Measurements from ENCODE around the gene PRKAG2. TPM values are rescaled to one million over a fixed set of nuclear protein-coding genes. Genes with fewer than 3 reads are reported as not detected.

PRKAG2 gene
- polyA plus RNA-seq, 1 of the 3 experiments (the other 2 are of a cell fraction): 51.6 TPM

DNA sequence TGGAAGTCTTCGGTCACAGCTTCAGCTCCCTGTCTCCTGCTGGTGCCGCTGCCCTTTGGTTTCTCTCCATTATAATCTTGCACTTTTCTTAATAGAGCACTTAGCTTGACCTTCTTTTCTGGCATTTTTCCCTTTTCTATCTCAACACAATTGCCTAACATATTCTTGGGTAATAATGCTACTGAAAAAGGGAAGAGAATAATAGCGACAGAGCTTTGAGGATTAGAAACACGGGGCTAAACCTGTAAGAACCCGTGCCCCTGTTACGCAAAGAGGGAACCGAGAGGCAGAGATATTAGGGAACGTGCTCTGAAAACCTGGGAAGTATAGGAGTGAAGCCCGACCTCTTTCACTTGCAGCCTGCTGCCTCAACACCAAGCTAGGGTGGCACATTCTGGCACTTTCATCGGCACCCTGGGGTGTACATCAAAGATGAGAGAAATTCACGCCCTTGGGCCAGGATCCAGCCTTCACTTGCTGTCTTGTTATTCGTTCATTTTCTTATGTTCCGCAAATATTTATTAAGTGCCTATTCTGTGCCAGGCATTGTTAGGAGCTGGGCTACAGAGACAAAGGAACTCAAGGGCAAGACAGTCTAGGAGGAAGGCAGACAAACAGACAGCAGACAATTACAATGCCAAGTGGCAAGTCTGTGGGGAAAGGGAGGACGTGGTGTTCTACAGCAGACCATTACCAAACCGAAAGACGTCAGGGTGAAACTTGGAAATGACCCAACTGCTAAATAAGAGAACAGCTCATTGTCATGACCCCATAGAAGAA is 46.4 kb upstream of the PRKAG2 start:
- POLR2A ChIA-PET: no interaction called here

DNA sequence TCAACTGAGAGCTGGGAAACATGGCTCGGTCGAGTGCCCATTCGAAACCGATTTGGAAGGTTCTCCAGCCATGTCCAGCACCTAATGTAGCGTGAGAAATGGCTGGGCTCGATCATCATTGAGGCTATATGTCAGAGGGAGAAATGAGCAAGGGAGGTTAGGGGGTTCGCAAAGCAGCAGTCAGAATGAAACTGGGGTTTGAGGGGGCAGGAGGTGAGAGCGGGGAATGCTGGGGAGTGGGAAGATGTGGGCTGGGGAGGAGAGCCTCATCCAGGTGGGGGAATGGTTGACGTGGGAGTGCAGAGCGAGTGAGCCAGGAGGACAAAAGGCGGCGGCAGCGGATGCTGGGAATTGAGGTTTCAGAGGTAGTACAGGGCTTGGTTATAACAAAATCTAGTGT is 44.5 kb upstream of the PRKAG2 start:
- CTCF ChIA-PET: interaction anchor here (1.2 to 1.7 kb wide), 3 partner anchors 11 to 138 kb away, joined by 3 to 5 read pairs (median 3); no protein-coding TSS in a partner anchor

More for the DNA sequence above, 46.4 kb upstream of the PRKAG2 start:
- no peaks in the 10 kb centered on the region for H3K36me3 ChIP-seq (replicated peaks in 1 of 2; ENCODE audit: control insufficient read depth in 1 of 2, insufficient read depth in 2 of 2, low read length in 1 of 2)
- peaks cover 6% of the 10 kb centered on the region; the same call in 1 of the 2 replicates for H3K27me3 ChIP-seq (ENCODE audit: insufficient read depth)
- H3K9me3 ChIP-seq: no peaks in the 10 kb centered on the region
- H3K4me1 ChIP-seq (ENCODE audit: control insufficient read depth in 1 of 2, insufficient read depth in 2 of 2, low read depth in 1 of 2, low read length in 1 of 2): peaks cover 0 to 3% of the 10 kb centered on the region in 2 experiments; a peak in 1 of 4 replicates
- no peaks in the 10 kb centered on the region for H3K79me2 ChIP-seq (ENCODE audit: insufficient read depth)
- whole genome bisulfite sequencing (ENCODE audit: low lambda C conversion rate): 67% methylated on average over 16 of the region's 16 CpGs
- no peak overlapping the region for H3K27ac ChIP-seq (ENCODE audit: low read depth in 2 of 2, low read length in 1 of 2)
- H2AFZ ChIP-seq (ENCODE audit: low read depth): no peak overlapping the region
- TF ChIP-seq MXI1 (IDR thresholded peaks at IDR 0.05; ENCODE audit: low read depth, low read length): no peak
- TF ChIP-seq, protein P1, sequence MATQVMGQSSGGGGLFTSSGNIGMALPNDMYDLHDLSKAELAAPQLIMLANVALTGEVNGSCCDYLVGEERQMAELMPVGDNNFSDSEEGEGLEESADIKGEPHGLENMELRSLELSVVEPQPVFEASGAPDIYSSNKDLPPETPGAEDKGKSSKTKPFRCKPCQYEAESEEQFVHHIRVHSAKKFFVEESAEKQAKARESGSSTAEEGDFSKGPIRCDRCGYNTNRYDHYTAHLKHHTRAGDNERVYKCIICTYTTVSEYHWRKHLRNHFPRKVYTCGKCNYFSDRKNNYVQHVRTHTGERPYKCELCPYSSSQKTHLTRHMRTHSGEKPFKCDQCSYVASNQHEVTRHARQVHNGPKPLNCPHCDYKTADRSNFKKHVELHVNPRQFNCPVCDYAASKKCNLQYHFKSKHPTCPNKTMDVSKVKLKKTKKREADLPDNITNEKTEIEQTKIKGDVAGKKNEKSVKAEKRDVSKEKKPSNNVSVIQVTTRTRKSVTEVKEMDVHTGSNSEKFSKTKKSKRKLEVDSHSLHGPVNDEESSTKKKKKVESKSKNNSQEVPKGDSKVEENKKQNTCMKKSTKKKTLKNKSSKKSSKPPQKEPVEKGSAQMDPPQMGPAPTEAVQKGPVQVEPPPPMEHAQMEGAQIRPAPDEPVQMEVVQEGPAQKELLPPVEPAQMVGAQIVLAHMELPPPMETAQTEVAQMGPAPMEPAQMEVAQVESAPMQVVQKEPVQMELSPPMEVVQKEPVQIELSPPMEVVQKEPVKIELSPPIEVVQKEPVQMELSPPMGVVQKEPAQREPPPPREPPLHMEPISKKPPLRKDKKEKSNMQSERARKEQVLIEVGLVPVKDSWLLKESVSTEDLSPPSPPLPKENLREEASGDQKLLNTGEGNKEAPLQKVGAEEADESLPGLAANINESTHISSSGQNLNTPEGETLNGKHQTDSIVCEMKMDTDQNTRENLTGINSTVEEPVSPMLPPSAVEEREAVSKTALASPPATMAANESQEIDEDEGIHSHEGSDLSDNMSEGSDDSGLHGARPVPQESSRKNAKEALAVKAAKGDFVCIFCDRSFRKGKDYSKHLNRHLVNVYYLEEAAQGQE (IDR thresholded peaks at IDR 0.05; ENCODE audit: low read depth, low read length): no peak
- H3K4me3 ChIP-seq (ENCODE audit: low read depth in 2 of 2, low read length in 1 of 2): no peak overlapping the region
- H3K9ac ChIP-seq: no peak overlapping the region
- H3K9me2 ChIP-seq: no peaks in the 10 kb centered on the region
- CTCF ChIA-PET: interaction anchor here (1.1 to 2.4 kb wide), 6 partner anchors 8 to 164 kb away, joined by 3 to 8 read pairs (median 4); no protein-coding TSS in a partner anchor
- no peak overlapping the region for H3K4me2 ChIP-seq
- H3F3A ChIP-seq (replicated peaks; ENCODE audit: insufficient read depth): no peaks in the 10 kb centered on the region
- no peaks in the 10 kb centered on the region for H4K20me1 ChIP-seq (ENCODE audit: insufficient read depth)
- no peak for DNase-seq

More for the DNA sequence above, 44.5 kb upstream of the PRKAG2 start:
- WGBS (ENCODE audit: low lambda C conversion rate): 76% methylated on average over 13 of the region's 13 CpGs
- TF ChIP-seq, protein P1 (IDR thresholded peaks at IDR 0.05; ENCODE audit: low read depth, low read length): no peak
- TF ChIP-seq ELF1 (IDR thresholded peaks at IDR 0.05) (no peak), JUND (IDR thresholded peaks at IDR 0.05) (no peak), EZH2phosphoT487 (IDR thresholded peaks at IDR 0.05; ENCODE audit: borderline replicate concordance, low read depth) (no peak), MEF2A (IDR thresholded peaks at IDR 0.05; ENCODE audit: borderline replicate concordance, low read depth) (no peak)
- TF ChIP-seq, protein P2, sequence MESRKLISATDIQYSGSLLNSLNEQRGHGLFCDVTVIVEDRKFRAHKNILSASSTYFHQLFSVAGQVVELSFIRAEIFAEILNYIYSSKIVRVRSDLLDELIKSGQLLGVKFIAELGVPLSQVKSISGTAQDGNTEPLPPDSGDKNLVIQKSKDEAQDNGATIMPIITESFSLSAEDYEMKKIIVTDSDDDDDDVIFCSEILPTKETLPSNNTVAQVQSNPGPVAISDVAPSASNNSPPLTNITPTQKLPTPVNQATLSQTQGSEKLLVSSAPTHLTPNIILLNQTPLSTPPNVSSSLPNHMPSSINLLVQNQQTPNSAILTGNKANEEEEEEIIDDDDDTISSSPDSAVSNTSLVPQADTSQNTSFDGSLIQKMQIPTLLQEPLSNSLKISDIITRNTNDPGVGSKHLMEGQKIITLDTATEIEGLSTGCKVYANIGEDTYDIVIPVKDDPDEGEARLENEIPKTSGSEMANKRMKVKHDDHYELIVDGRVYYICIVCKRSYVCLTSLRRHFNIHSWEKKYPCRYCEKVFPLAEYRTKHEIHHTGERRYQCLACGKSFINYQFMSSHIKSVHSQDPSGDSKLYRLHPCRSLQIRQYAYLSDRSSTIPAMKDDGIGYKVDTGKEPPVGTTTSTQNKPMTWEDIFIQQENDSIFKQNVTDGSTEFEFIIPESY (IDR thresholded peaks at IDR 0.05; ENCODE audit: borderline replicate concordance, low read depth): no peak
- TF ChIP-seq, protein P3, sequence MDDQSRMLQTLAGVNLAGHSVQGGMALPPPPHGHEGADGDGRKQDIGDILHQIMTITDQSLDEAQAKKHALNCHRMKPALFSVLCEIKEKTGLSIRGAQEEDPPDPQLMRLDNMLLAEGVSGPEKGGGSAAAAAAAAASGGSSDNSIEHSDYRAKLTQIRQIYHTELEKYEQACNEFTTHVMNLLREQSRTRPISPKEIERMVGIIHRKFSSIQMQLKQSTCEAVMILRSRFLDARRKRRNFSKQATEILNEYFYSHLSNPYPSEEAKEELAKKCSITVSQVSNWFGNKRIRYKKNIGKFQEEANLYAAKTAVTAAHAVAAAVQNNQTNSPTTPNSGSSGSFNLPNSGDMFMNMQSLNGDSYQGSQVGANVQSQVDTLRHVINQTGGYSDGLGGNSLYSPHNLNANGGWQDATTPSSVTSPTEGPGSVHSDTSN (IDR thresholded peaks at IDR 0.05): no peak
- TF ChIP-seq, protein P4, sequence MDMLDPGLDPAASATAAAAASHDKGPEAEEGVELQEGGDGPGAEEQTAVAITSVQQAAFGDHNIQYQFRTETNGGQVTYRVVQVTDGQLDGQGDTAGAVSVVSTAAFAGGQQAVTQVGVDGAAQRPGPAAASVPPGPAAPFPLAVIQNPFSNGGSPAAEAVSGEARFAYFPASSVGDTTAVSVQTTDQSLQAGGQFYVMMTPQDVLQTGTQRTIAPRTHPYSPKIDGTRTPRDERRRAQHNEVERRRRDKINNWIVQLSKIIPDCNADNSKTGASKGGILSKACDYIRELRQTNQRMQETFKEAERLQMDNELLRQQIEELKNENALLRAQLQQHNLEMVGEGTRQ (IDR thresholded peaks at IDR 0.05; ENCODE audit: borderline replicate concordance, low read depth, low read length): no peak
- Histone ChIP-seq H3K27me3 (ENCODE audit: insufficient read depth) (peaks cover 18% of the 10 kb centered on the region), H3K27ac (ENCODE audit: low read depth in 2 of 2, low read length in 1 of 2) (no peak overlapping the region), H4K20me1 (ENCODE audit: insufficient read depth) (no peaks in the 10 kb centered on the region), H3K36me3 (replicated peaks in 1 of 2; ENCODE audit: control insufficient read depth in 1 of 2, insufficient read depth in 2 of 2, low read length in 1 of 2) (no peaks in the 10 kb centered on the region), H3F3A (replicated peaks; ENCODE audit: insufficient read depth) (no peaks in the 10 kb centered on the region), H3K9me3 (no peaks in the 10 kb centered on the region), H3K4me3 (ENCODE audit: low read depth in 2 of 2, low read length in 1 of 2) (no peak overlapping the region), H3K4me1 (ENCODE audit: control insufficient read depth in 1 of 2, insufficient read depth in 2 of 2, low read depth in 1 of 2, low read length in 1 of 2) (peaks cover 0 to 3% of the 10 kb centered on the region in 2 experiments; a peak in 1 of 4 replicates), H3K79me2 (ENCODE audit: insufficient read depth) (no peaks in the 10 kb centered on the region), H3K9ac (no peak overlapping the region), H3K9me2 (no peaks in the 10 kb centered on the region), H3K4me2 (no peak overlapping the region), H2AFZ (ENCODE audit: low read depth) (no peak overlapping the region)
- DNase-seq: no peak
- POLR2A ChIA-PET: no interaction called here
